OCI-LY3 (cell line): ENCODE data around the gene TBX2.

Source experiments
- EZH2phosphoT487 ChIP-seq: fragments of 200-600 bp; shearing (Covaris generic); IDR thresholded peaks from 2 replicates; pipeline ENCODE4 v1.6.1; 2018; ENCODE audit warnings: antibody characterized with exemption, mixed run types, low read depth
- TF ChIP-seq, protein P1 (sequence below): fragments of 200-600, 300-600 bp; sonication (generic); IDR thresholded peaks from 2 replicates; pipeline ENCODE4 v1.5.1; 2014; ENCODE audit warnings: antibody characterized with exemption, low read length, low read depth

DNA sequence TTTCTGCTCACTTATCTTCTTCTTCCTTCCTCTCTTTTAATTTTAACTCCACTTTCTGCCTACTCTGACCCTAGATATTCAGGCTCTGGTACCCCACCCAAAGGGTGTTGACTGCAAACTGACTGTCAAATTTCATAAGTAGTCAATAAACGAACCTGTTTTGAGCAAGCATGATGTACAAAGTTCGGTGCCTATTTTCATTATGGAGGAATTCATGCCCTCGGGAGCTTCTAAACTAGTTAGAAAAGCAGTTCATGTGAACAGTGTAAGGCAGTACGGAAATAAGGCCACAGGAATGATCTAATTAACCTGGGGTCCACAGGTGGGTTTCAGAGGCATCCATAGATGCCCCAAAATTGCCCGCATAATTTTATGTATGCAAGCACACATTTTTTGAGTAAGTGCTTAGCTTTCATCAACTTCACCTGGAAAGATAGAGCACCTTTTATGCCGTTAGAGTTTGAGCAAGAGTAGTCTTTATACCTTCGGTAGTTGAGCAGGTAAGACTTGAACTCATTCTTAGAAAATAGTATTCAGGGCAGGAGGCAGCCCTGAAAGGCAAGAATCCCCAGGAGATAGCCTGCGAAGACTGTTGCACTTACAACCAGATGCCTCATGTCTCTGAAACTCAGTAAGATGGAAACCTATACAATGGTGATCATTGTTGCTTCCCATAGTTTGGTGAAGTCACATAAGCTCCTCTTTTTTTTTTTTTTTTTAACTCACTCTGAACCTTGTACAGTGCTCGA lies 36.6 kb upstream of the TBX2 start:
- TF ChIP-seq, protein P1, sequence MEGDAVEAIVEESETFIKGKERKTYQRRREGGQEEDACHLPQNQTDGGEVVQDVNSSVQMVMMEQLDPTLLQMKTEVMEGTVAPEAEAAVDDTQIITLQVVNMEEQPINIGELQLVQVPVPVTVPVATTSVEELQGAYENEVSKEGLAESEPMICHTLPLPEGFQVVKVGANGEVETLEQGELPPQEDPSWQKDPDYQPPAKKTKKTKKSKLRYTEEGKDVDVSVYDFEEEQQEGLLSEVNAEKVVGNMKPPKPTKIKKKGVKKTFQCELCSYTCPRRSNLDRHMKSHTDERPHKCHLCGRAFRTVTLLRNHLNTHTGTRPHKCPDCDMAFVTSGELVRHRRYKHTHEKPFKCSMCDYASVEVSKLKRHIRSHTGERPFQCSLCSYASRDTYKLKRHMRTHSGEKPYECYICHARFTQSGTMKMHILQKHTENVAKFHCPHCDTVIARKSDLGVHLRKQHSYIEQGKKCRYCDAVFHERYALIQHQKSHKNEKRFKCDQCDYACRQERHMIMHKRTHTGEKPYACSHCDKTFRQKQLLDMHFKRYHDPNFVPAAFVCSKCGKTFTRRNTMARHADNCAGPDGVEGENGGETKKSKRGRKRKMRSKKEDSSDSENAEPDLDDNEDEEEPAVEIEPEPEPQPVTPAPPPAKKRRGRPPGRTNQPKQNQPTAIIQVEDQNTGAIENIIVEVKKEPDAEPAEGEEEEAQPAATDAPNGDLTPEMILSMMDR: no peak
- no peak for TF ChIP-seq EZH2phosphoT487
